Activated CD4-positive, alpha-beta T cell treated with anti-CD3 and anti-CD28 coated beads for 24 hours (primary cell): ENCODE measurements around the gene C11orf97.
"Not testable (repeated sequence)": the region's sequence is repeated elsewhere in the genome, so short reads cannot be mapped to it uniquely, and the experiment has no call there.

Experiments
- DNase-seq, 2 donors: peaks; one replicate each; pipeline ENCODE4 v3.0.0-alpha.2; 2020; ENCODE audit warnings: low read depth in 2 of 2

Gene C11orf97

GRCh38 chr11:94525546-94526324, 13.5 kb downstream of the C11orf97 start:
- DNase-seq = no peak

GRCh38 chr11:94526645-94527438, 14.6 kb downstream of the C11orf97 start:
- no peak for DNase-seq

- no peak for DNase-seq
Observed at GRCh38 chr11:94528551-94528950, 16.3 kb downstream of the C11orf97 start.

- DNase-seq = no peak
Observed at GRCh38 chr11:94532211-94532610, 19.9 kb downstream of the C11orf97 start.

GRCh38 chr11:94533206-94533605, 20.9 kb downstream of the C11orf97 start:
- no peak for DNase-seq

- no peak for DNase-seq
Observed at GRCh38 chr11:94533696-94534630, 21.7 kb downstream of the C11orf97 start.

- DNase-seq = no peak
Observed at GRCh38 chr11:94536386-94536785, 24.1 kb downstream of the C11orf97 start.

- DNase-seq = no peak
Observed at GRCh38 chr11:94537031-94537600, 24.9 kb downstream of the C11orf97 start.

- DNase-seq = no peak
Observed at GRCh38 chr11:94539420-94539819, 27.2 kb downstream of the C11orf97 start.

GRCh38 chr11:94543695-94544645, 31.7 kb downstream of the C11orf97 start, which contains the start of gene FUT4:
FUT4 (plus strand) TSS chr11:94543921; CDS start chr11:94544134, 213 bp downstream.
- DNase-seq = peak; percentile 53 to 63

GRCh38 chr11:94544646-94545263, 32.5 kb downstream of the C11orf97 start:
- DNase-seq = peak in 1 of 2 donors; percentile 7

- DNase-seq = no peak
Observed at GRCh38 chr11:94545264-94546161, 33.3 kb downstream of the C11orf97 start.

GRCh38 chr11:94546162-94546470, 33.9 kb downstream of the C11orf97 start:
- DNase-seq = no peak

- DNase-seq = no peak
Observed at GRCh38 chr11:94546886-94547285, 34.6 kb downstream of the C11orf97 start.

GRCh38 chr11:94549146-94549545, 36.9 kb downstream of the C11orf97 start:
- DNase-seq = no peak

- no peak for DNase-seq
Observed at GRCh38 chr11:94550513-94550912, 38.3 kb downstream of the C11orf97 start.

GRCh38 chr11:94553938-94554337, 41.7 kb downstream of the C11orf97 start:
- no peak for DNase-seq

- DNase-seq = not testable (repeated sequence)
Observed at GRCh38 chr11:94555752-94556329, 43.6 kb downstream of the C11orf97 start.

GRCh38 chr11:94557421-94557820, 45.2 kb downstream of the C11orf97 start:
- DNase-seq = no peak
